Ovary (tissue), 9 donors: Measurements from ENCODE around the gene U2AF1L4. TPM values are rescaled to one million over a fixed set of nuclear protein-coding genes. Genes with fewer than 3 reads are reported as not detected.
A peak's percentile ranks its signal among the peaks of the same experiment; 100 is the strongest.

Experiments
- DNase-seq, 5 donors: peaks; one replicate each; pipeline ENCODE4 v3.0.0-alpha.2; 2019 to 2020
- H3K27ac ChIP-seq, 2 donors: fragments of 200-600 bp; one replicate each; pipeline versions ENCODE4 v1.5.1 to v1.8.0; 2019 to 2022
- H3K27me3 ChIP-seq: fragments of 200-600 bp; one replicate; pipeline ENCODE4 v1.8.0; 2022
- H3K36me3 ChIP-seq: fragments of 200-600 bp; sonication (generic); one replicate; pipeline ENCODE4 v1.5.1; 2019
- H3K4me1 ChIP-seq: one replicate; pipeline ENCODE4 v1.8.1; 2013; ENCODE audit warnings: mild to moderate bottlenecking, moderate library complexity; ENCODE audit not compliant: insufficient read depth
- H3K4me3 ChIP-seq: fragments of 200-600 bp; sonication (generic); one replicate; pipeline ENCODE4 v1.5.1; 2017
- H3K9me3 ChIP-seq, 2 donors: fragments of 200-600 bp in 1 of 2; sonication (generic) in 1 of 2; one replicate each; pipeline versions ENCODE4 v1.5.1 to v1.8.1; 2013 to 2019; ENCODE audit warnings: mild to moderate bottlenecking in 1 of 2, moderate library complexity in 1 of 2
- EP300 ChIP-seq: sonication (generic); formaldehyde crosslinking; IDR thresholded peaks from one replicate; pipeline ENCODE4 v1.6.1; 2017; ENCODE audit warnings: antibody characterized with exemption
- POLR2A ChIP-seq: fragments of 450-650 bp; IDR thresholded peaks from one replicate; pipeline ENCODE4 v1.6.1; 2017; ENCODE audit warnings: antibody characterized with exemption, mild to moderate bottlenecking, moderate library complexity
- WGBS, 3 donors: extraction: QIAGEN DNeasy Blood & Tissue Kit in 1 of 3; methylation state at CpG; one replicate each; pipeline versions ENCODE4 v1.1.5 to v1.1.7; 2013 to 2017; 5-methylcytosine and 5-hydroxymethylcytosine counted together
- intact Hi-C, 4 donors: fragments of 100-400 bp; cut with DNase I; formaldehyde crosslinking; loops; one replicate each; pipeline versions ENCODE4 v1.11.0 to v1.15.1; 2022 to 2023
- polyA plus RNA-seq, 2 donors: library from polyadenylated mRNA; stranded (reverse); fragments of 200-250 nt in 1 of 2; fragments of 350-450 nt in 1 of 2; fragmentation: Illumina TruSeq in 1 of 2; extraction: RNeasy Lipid Tissue Mini Kit (QIAGEN cat#74804) in 1 of 2; gene quantifications; one replicate each; pipeline ENCODE4 v1.2.3, GENCODE V29; 2013 to 2014
- total RNA-seq, 7 donors: library from RNA; depleted of rRNA in 2 of 7; stranded (reverse); fragments of >200 nt in 2 of 7; fragmentation: NEBNext Ultra II Directional in 3 of 7; extraction: Animal tissue kit (Norgen Biotek cat#: 25700) in 3 of 7; gene quantifications; one replicate each; pipeline versions ENCODE4 v1.1.0 to v1.2.4, GENCODE V29; 2016 to 2023
- TF ChIP-seq, protein P1 (sequence below), 3 donors: fragments of 450-650 bp in 2 of 3; fragments of 200-600 bp in 1 of 3; IDR thresholded peaks; one replicate each; pipeline versions ENCODE4 v1.5.1 to v1.8.0; 2016 to 2022; ENCODE audit warnings: antibody characterized with exemption in 3 of 3, mild to moderate bottlenecking in 1 of 3
- donor health status: DM: no; HTN: no; CAD: no; lungs with moderate emphysema.
- donor health status: DM: no; HTN: no; CAD: no.
- donor health status: Bipolar disorder and iron deficiency.
- donor health status: DM: yes; HTN: yes; CAD: no.
- donor health status: DM: no; HTN: no; CAD: no.
- donor health status: DM: yes; HTN: yes; CAD: no.

U2AF1L4 gene
- total and polyA plus RNA-seq, 9 donors: 16.7 to 37.7 (median 25.6) TPM

DNA sequence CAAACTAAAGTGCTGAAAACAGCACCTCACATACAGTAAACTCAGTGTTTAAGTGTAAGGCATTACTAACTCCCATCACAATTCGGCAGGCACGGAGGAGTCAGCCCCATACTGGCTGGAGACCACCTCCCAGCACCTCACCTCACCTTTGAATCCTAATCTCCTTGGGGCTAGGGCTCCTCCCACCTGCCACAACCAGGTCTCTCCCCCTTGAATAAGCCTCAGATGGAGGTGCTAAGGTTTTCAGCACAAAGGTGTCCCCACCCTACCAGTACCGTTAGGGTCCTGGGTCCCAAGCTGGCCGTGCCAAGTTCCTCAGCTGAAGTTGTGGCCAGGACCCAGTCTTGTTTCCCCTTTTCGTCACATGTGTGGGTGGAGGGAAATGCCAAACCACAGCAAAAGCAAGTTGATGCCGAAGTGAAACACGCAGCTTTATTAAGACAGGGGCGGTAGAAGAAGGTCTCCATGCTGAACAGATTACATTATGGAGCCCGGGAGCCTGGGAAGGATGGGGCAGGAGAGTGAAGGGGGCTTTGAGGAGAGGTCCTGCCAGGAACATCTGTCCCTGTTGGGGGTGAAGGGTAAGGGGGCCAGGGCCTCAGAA, 3.0 kb downstream of the U2AF1L4 start, which contains the start of gene IGFLR1:
Gene IGFLR1 (minus strand): TSS at position 332 of the 604 bp plus-strand sequence. CDS start 1,272 bp downstream, outside the sequence.
- Histone ChIP-seq H3K27me3 (no peaks in the 10 kb centered on the region), H3K36me3 (no peaks in the 10 kb centered on the region), H3K27ac (peak within 1 kb of the TSS in 1 of 2 donors; percentile 78), H3K4me1 (peaks cover 12% of the 10 kb centered on the region), H3K4me3 (no peak within 1 kb of the TSS), H3K9me3 (no peaks in the 10 kb centered on the region)
- 80 to 87% (median 85%) methylated on average over 9 of the region's 9 CpGs for WGBS, 3 donors
- intact Hi-C loops: no loop called here
- TF ChIP-seq, protein P1, sequence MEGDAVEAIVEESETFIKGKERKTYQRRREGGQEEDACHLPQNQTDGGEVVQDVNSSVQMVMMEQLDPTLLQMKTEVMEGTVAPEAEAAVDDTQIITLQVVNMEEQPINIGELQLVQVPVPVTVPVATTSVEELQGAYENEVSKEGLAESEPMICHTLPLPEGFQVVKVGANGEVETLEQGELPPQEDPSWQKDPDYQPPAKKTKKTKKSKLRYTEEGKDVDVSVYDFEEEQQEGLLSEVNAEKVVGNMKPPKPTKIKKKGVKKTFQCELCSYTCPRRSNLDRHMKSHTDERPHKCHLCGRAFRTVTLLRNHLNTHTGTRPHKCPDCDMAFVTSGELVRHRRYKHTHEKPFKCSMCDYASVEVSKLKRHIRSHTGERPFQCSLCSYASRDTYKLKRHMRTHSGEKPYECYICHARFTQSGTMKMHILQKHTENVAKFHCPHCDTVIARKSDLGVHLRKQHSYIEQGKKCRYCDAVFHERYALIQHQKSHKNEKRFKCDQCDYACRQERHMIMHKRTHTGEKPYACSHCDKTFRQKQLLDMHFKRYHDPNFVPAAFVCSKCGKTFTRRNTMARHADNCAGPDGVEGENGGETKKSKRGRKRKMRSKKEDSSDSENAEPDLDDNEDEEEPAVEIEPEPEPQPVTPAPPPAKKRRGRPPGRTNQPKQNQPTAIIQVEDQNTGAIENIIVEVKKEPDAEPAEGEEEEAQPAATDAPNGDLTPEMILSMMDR (IDR thresholded peaks at IDR 0.05): no peak
- TF ChIP-seq POLR2A: no peak
- no peak for TF ChIP-seq EP300
- no peak for DNase-seq

DNA sequence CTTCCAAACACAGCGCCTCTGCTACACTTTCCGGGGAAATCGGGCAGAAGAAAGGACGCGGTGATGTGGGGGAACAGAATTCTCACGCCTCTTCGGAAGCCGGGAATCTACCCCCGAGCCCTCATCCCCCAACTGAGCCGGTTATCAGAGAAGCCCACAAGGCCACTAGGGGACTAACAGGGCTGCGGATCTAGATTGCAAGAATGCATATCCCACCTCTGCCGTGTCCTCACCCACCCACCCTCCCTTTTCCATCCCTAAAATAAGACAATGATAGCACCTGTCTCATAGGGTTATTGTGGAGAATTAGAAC, 4.1 kb downstream of the U2AF1L4 start:
- H3K4me1 ChIP-seq: peaks cover 10% of the 10 kb centered on the region
- 3 to 10% (median 5%) methylated on average over 12 of the region's 12 CpGs for WGBS, 3 donors
- TF ChIP-seq, protein P1 (IDR thresholded peaks at IDR 0.05): no peak
- TF ChIP-seq EP300 (no peak), POLR2A (no peak)
- H3K9me3 ChIP-seq: no peaks in the 10 kb centered on the region
- no peaks in the 10 kb centered on the region for H3K36me3 ChIP-seq
- H3K4me3 ChIP-seq: peak overlapping the region; percentile 58
- H3K27me3 ChIP-seq: no peaks in the 10 kb centered on the region
- intact Hi-C loops: no loop called here
- no peak for DNase-seq
- peak overlapping the region in 1 of 2 donors; percentile 78 for H3K27ac ChIP-seq

DNA sequence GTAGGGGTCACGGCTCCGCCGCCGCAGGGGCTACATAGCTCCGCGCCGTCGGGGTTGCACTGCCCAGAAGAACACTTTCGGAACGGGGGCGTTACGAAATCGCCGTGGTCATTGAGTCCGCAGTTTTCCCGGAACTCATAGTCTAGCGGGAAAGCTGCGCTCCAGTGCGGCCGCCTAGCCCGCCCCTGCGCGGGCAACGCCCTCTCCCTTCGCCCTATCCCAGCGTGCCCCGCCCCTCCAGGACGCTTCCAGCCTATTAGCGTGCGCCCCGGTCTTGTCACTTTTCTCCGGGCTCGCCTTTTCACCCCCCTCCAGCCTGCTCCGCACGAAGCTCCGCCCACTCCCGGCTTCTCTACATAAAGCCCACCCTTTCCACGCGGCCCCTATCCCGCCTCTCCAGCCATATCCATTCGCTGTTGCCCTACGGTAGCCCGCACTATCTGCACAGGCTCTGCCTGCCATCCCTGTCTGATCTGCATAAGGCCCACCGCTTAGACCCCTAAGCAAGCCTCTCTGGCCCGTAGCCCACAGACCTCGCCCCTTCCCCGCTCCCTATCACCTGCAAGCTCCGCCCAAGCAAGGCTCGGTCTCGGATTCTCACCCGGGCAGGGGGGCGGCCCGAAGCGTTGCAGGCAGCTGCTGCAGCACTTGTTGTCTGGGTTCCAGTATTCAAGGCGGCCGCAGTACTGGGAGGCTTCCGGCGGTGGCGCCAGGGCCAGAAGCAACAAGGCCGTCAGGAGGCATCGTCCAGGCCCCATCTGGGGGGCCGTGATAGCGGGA, 4.6 kb downstream of the U2AF1L4 start:
- H3K27ac ChIP-seq: peak overlapping the region; percentile 36 to 79
- H3K4me3 ChIP-seq: peak overlapping the region; percentile 58
- H3K36me3 ChIP-seq: no peaks in the 10 kb centered on the region
- peak; percentile 98 to 99 (median 99) for DNase-seq
- intact Hi-C loops: no loop called here
- H3K27me3 ChIP-seq: no peaks in the 10 kb centered on the region
- H3K9me3 ChIP-seq: no peaks in the 10 kb centered on the region
- TF ChIP-seq, protein P1 (IDR thresholded peaks at IDR 0.05): peak in 1 of 3 donors; percentile 36
- TF ChIP-seq POLR2A (peak; percentile 75), EP300 (peak; percentile 98)
- 0 to 1% (median 0%) methylated on average over 63 of the region's 63 CpGs for WGBS, 3 donors
- peaks cover 6% of the 10 kb centered on the region for H3K4me1 ChIP-seq

DNA sequence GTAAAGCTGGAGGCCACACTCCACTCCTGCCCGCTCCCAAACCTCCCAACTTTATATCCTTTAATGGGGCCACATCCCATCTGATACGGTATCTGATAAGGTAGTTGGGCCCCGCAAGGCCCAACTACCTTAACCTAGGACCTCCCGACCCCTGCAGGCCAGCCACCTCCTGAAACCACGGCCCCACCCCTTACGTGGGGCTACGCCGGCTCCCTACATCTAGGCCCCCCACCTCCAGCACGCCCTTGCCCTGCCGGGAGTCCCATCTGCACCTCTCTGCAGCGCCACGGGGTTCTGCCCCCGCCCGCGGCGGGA, 5.2 kb downstream of the U2AF1L4 start:
- Histone ChIP-seq H3K27ac (peak overlapping the region; percentile 36 to 79), H3K36me3 (no peaks in the 10 kb centered on the region), H3K9me3 (no peaks in the 10 kb centered on the region), H3K27me3 (no peaks in the 10 kb centered on the region), H3K4me1 (peaks cover 6% of the 10 kb centered on the region), H3K4me3 (peak overlapping the region; percentile 45)
- intact Hi-C loops: no loop called here
- 2 to 3% (median 2%) methylated on average over 16 of the region's 16 CpGs for WGBS, 3 donors
- no peak for DNase-seq
- TF ChIP-seq POLR2A (no peak), EP300 (no peak)
- TF ChIP-seq, protein P1 (IDR thresholded peaks at IDR 0.05): no peak
